ENCODE data around the gene MSH6.

The MSH6 gene

DNA sequence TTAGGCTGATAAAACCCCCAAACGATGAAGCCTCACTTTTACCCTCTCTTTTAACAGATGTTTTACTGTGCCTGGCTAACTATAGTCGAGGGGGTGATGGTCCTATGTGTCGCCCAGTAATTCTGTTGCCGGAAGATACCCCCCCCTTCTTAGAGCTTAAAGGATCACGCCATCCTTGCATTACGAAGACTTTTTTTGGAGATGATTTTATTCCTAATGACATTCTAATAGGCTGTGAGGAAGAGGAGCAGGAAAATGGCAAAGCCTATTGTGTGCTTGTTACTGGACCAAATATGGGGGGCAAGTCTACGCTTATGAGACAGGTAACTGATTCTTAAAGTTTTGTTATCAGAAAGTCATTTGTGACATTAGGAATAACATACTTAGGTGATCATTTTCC is 20.4 kb downstream of the MSH6 start:
- no peak overlapping the region for H3K27ac ChIP-seq
- TF ChIP-seq, protein P1, sequence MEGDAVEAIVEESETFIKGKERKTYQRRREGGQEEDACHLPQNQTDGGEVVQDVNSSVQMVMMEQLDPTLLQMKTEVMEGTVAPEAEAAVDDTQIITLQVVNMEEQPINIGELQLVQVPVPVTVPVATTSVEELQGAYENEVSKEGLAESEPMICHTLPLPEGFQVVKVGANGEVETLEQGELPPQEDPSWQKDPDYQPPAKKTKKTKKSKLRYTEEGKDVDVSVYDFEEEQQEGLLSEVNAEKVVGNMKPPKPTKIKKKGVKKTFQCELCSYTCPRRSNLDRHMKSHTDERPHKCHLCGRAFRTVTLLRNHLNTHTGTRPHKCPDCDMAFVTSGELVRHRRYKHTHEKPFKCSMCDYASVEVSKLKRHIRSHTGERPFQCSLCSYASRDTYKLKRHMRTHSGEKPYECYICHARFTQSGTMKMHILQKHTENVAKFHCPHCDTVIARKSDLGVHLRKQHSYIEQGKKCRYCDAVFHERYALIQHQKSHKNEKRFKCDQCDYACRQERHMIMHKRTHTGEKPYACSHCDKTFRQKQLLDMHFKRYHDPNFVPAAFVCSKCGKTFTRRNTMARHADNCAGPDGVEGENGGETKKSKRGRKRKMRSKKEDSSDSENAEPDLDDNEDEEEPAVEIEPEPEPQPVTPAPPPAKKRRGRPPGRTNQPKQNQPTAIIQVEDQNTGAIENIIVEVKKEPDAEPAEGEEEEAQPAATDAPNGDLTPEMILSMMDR (conservative IDR thresholded peaks at IDR 0.05), result no peak
- no peak for TF ChIP-seq ZFX (IDR thresholded peaks at IDR 0.05)

DNA sequence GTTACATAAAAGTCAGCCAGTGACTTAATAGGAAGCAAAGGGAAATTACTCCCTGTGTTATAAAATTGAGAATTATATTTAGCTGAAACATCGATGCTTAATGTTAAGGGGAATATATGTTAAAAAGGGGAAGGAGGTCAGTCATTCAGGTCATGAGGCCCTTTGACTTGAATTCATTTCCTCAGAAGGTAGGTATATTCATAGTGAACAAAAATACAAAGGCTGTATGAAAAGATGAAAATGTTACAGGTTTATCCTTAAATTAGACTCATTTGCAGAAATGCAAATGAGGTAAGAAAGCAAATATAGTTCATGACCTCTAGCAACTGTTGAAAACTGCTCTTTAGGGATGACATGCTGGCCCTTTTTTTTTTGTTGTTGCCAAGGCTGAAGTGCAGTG is 20.8 kb downstream of the MSH6 start:
- H3K27ac ChIP-seq, result no peak overlapping the region
- TF ChIP-seq, protein P1 (conservative IDR thresholded peaks at IDR 0.05), result no peak
- TF ChIP-seq ZFX (IDR thresholded peaks at IDR 0.05), result no peak

DNA sequence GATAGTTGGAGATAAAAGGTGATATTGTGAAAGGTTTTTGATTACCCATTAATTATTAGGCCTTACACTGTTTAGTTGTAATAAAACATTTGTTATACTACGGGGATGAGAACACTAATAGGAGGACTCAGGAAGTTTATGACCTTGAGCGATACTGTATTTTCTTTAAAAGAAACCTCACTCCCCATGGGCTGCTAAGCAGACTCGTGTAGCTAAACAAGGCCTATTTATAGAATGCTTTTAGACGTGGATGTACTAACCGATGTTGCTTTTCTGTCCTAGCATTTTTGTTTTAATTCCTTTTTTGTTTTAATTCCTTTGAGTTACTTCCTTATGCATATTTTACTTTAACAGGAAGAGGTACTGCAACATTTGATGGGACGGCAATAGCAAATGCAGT is 22.9 kb downstream of the MSH6 start:
- TF ChIP-seq ZFX (IDR thresholded peaks at IDR 0.05), result no peak
- TF ChIP-seq, protein P1 (conservative IDR thresholded peaks at IDR 0.05), result no peak
- H3K27ac ChIP-seq, result no peak overlapping the region

DNA sequence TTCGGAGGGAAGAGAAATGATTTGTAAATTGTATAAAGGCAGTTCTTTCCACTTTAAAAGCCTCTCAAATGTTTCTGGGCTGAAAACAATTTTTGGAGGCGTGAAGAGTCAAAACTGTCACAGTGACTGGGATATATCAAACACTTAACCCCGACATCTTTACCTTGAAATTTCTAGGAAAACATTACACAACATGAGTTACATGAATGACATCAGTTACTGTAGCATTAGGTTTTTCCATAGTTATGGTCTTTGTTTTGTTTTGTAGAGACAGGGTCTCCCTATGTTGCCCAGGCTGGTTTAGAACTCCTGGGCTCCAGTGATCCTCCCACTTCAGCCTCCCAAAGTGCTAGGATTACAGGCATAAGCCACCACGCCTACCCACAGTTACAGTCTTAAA is 25.7 kb downstream of the MSH6 start:
- TF ChIP-seq, protein P1 (conservative IDR thresholded peaks at IDR 0.05), result no peak
- no peak for TF ChIP-seq ZFX (IDR thresholded peaks at IDR 0.05)
- no peak overlapping the region for H3K27ac ChIP-seq

DNA sequence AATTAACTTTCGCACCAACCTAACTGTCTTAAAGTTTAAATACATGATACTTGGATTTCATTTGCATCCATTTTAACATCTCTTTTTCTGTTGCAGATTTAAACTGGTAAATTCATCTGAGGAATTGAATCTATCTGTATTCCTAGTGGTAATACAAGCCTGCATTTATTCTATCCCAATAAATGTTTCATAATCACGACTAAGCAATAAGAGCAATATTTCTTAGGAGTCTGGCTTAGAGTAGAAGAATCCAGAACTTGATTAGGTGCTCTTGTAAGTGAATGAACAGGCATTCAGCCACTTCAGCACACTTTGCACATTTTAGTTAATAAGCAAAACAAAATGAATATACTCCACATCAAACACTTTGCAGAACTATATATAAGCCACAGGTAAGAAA is 27.0 kb downstream of the MSH6 start:
- H3K27ac ChIP-seq, result no peak overlapping the region
- no peak for TF ChIP-seq ZFX (IDR thresholded peaks at IDR 0.05)
- TF ChIP-seq, protein P1 (conservative IDR thresholded peaks at IDR 0.05), result no peak

DNA sequence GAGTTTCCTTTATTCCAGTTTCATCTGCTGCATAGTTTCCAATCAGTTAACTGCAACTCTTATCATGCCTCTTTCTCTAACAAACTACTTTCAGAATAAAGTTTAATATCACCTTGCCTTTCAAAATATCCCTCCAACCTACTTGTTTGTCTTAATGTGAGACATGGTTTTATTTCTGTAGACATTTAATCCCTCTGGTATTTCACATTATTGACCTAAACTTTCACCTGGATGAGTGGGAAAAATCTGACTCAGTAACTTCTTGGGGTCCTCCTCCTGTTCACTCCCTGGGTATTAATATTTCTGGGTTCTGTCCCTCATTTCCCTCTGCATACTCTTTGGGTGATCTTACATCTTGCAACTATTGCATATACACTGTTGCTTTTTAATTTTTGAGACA is 27.9 kb downstream of the MSH6 start:
- TF ChIP-seq, protein P1 (conservative IDR thresholded peaks at IDR 0.05), result no peak
- TF ChIP-seq ZFX (IDR thresholded peaks at IDR 0.05), result no peak
- H3K27ac ChIP-seq, result no peak overlapping the region

DNA sequence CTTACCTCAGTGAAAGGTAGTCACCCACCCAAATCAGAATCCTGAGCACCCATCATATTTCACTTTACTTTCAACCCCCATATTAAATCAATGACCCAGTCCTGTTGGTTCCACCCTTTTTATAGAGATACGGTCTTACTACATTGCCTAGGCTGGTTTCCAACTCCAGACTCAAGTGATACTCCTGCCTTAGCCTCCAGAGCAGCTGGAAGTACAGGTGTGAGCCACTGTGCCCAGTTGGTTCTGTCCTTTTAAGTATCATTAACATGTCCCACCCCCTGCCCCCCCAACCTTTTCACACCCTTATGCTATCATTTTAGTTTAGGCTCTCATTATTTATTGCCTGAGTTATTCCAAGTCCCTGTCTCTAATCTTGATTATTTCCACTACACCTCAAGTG is 28.7 kb downstream of the MSH6 start:
- no peak overlapping the region for H3K27ac ChIP-seq
- TF ChIP-seq, protein P1 (conservative IDR thresholded peaks at IDR 0.05), result no peak
- TF ChIP-seq ZFX (IDR thresholded peaks at IDR 0.05), result no peak
